HAP-1 (cell line): Measurements from ENCODE around the gene SLC9A3.
"Not testable (repeated sequence)": the region's sequence is repeated elsewhere in the genome, so short reads cannot be mapped to it uniquely, and the experiment has no call there.

Source experiments
- DNase-seq, 2 experiments: peaks; one replicate each; pipeline ENCODE4 v3.0.0-alpha.2; 2016 to 2020; ENCODE audit warnings: low spot score in 2 of 2
- H3K27me3 ChIP-seq: fragments of 250-450 bp; sonication (Bioruptor Pico); 2 replicates; pipeline ENCODE4 v1.5.1; 2020; ENCODE audit warnings: low read depth, mild to moderate bottlenecking, moderate library complexity
- H3K36me3 ChIP-seq: fragments of 250-450 bp; sonication (Bioruptor Pico); replicated peaks from 2 replicates; pipeline ENCODE4 v1.5.1; 2020; ENCODE audit warnings: mild to moderate bottlenecking
- H3K4me1 ChIP-seq: fragments of 250-450 bp; sonication (Bioruptor Pico); 2 replicates; pipeline ENCODE4 v1.5.1; 2020; ENCODE audit warnings: mild to moderate bottlenecking
- H3K4me3 ChIP-seq: fragments of 250-450 bp; sonication (Bioruptor Pico); 2 replicates; pipeline ENCODE4 v1.5.1; 2020; ENCODE audit warnings: mild to moderate bottlenecking, moderate library complexity
- H3K9me3 ChIP-seq: fragments of 250-450 bp; sonication (Bioruptor Pico); 2 replicates; pipeline ENCODE4 v1.5.1; 2020; ENCODE audit warnings: mild to moderate bottlenecking, moderate library complexity
- in situ Hi-C: fragments of 300-500 bp; cut with MboI; formaldehyde crosslinking; loops from 3 replicates; pipeline ENCODE4 v1.14.3; 2020; ENCODE audit warnings: low sequenced_read_pairs, inconsistent platforms, mixed read lengths

SLC9A3 gene

GRCh38 chr5:494667-495255 is 29.5 kb downstream of the SLC9A3 start:
- DNase-seq: no peak
- H3K4me1 ChIP-seq: no peaks in the 10 kb centered on the region
- H3K9me3 ChIP-seq: no peaks in the 10 kb centered on the region
- H3K36me3 ChIP-seq: no peaks in the 10 kb centered on the region
- no peaks in the 10 kb centered on the region for H3K27me3 ChIP-seq
- H3K4me3 ChIP-seq: no peak overlapping the region
- in situ Hi-C loops: no loop called here

DNA sequence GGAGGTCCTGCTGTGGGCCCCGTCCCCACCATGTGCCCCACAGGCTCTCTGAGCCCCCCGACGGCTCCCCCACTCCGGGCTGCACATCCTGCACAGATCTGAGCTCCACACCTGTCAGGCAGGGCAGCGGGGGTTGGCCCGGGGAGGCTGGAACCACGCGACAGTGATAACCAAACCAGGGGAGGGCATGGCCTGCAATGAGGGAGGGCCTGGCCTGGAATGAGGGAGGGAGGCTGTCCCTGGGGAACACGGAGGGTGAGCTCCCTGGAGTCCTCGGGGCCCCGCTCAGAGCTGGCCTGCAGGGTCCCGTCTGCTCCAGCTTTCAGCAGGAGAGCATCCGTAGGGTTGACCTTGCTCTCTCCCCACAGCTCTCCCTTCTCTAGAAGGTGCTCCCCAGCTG is 30.5 kb downstream of the SLC9A3 start:
- no peak for DNase-seq
- H3K4me1 ChIP-seq: no peaks in the 10 kb centered on the region
- no peaks in the 10 kb centered on the region for H3K9me3 ChIP-seq
- no peaks in the 10 kb centered on the region for H3K36me3 ChIP-seq
- no peak overlapping the region for H3K4me3 ChIP-seq
- H3K27me3 ChIP-seq: no peaks in the 10 kb centered on the region
- in situ Hi-C loops: no loop called here

DNA sequence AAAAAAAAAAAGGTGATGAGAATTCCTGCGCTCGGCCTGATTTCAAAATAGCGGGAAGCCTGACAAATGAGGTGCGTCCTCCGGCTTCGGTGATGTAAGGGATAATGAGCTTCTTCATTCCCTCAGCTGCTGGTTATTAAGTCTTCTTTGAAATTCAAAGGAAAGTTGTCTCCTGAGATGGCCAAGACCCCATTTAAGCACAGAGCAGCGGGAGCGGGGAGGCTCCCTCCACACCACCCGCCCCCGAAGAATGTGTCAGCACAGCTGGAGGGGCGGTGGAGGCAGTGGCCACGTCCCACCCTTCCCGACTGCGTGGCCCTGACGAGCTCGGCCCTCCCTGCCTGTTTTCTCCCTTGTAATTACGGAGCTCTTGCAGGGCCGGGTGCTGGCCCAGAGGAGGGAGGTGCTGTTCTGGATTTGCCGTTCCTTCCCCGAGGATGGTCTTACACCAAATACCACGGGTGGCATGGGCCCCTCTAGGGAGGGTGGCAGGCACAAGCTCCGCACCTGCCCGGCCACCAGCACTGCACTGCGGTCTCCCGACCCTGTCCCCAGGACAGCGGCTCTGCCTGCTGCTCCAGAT is 31.0 kb downstream of the SLC9A3 start:
- Histone ChIP-seq H3K9me3 (no peaks in the 10 kb centered on the region), H3K4me1 (no peaks in the 10 kb centered on the region), H3K4me3 (no peak overlapping the region), H3K36me3 (no peaks in the 10 kb centered on the region), H3K27me3 (no peaks in the 10 kb centered on the region)
- in situ Hi-C loops: no loop called here
- no peak for DNase-seq

DNA sequence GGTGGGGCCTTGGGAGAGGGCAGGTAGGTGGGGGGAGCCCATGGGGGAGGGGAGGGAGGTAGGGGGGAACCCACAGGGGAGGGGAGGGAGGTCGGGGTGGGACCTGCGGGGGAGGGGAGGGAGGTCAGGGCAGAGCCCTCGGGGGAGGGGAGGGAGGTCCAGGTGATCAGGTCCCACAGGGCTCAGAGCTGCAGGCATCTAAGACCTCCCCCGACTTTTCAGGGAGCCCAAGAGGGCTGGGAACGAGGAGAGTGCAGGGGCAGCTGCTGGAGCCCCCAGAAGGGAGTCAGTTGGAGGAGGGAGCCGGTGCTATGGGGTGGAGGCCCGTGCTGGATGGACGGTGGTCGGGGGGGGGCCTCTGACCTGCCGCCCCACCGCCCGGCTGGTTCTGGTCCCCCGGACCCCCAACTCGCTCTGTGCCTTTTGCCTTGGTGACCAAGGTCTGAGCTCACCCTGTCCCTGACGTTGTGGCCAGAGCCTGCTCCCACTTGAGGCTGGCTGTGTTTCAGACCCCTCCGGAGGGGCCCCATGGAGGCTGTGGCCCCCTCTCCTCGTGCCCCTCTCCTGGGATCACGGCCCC is 31.8 kb downstream of the SLC9A3 start:
- H3K36me3 ChIP-seq: no peaks in the 10 kb centered on the region
- no peaks in the 10 kb centered on the region for H3K27me3 ChIP-seq
- DNase-seq: no peak
- H3K9me3 ChIP-seq: no peaks in the 10 kb centered on the region
- in situ Hi-C loops: no loop called here
- H3K4me1 ChIP-seq: no peaks in the 10 kb centered on the region
- H3K4me3 ChIP-seq: no peak overlapping the region

DNA sequence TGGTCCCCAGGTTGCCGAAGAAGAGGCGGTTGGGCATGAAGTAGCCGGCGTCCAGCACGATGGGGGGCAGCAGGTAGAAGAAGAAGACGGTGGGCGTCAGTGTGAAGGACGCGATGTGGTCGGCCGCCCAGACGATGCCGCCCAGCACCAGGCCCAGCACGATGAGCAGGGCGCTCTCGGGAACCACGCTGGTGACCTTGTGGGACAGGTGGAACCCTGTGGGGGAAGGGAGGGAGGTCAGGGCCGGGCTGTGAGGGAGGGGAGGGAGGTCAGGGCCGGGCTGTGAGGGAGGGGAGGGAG is 32.4 kb downstream of the SLC9A3 start:
- no peaks in the 10 kb centered on the region for H3K4me1 ChIP-seq
- in situ Hi-C loops: no loop called here
- no peaks in the 10 kb centered on the region for H3K9me3 ChIP-seq
- H3K27me3 ChIP-seq: no peaks in the 10 kb centered on the region
- DNase-seq: no peak
- H3K36me3 ChIP-seq: no peaks in the 10 kb centered on the region
- H3K4me3 ChIP-seq: no peak overlapping the region

DNA sequence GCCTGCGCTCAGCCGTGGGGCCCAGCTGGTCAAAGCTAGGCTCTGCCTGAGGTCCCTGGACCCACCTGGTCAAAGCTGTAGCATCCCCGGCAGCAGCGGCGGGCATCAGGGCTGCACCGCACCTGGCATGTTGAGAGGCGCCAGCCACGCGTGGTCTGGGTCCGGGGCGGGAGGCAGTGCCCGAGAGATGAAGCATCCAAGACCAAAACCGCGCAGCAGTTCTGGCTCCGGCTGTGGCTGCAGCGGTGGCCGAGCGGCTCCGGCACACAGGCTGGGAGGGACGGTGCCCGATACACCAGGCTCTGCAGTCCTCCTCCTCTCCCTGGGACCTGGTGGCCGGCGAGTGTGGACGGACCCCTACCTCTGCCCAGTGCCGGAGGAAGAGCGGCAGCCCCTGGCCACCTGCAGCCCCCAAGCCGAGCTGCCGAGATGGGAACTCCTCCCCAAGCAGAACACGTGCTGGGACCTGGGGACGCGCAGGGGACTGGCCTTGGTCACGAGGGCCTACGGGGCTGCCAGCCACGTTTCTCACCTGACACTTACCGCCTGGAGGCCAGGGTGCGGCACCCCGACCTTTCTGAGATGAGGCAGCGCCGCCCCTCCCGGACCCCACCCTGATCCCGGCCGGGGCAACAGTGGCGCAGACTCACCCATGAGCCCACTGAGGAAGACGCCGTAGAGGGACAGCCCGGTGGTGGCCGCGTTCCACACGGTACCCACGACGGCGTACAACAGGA is 33.0 kb downstream of the SLC9A3 start:
- no peaks in the 10 kb centered on the region for H3K9me3 ChIP-seq
- no peaks in the 10 kb centered on the region for H3K27me3 ChIP-seq
- in situ Hi-C loops: no loop called here
- DNase-seq: no peak
- H3K4me3 ChIP-seq: no peak overlapping the region
- H3K4me1 ChIP-seq: no peaks in the 10 kb centered on the region
- H3K36me3 ChIP-seq: no peaks in the 10 kb centered on the region

DNA sequence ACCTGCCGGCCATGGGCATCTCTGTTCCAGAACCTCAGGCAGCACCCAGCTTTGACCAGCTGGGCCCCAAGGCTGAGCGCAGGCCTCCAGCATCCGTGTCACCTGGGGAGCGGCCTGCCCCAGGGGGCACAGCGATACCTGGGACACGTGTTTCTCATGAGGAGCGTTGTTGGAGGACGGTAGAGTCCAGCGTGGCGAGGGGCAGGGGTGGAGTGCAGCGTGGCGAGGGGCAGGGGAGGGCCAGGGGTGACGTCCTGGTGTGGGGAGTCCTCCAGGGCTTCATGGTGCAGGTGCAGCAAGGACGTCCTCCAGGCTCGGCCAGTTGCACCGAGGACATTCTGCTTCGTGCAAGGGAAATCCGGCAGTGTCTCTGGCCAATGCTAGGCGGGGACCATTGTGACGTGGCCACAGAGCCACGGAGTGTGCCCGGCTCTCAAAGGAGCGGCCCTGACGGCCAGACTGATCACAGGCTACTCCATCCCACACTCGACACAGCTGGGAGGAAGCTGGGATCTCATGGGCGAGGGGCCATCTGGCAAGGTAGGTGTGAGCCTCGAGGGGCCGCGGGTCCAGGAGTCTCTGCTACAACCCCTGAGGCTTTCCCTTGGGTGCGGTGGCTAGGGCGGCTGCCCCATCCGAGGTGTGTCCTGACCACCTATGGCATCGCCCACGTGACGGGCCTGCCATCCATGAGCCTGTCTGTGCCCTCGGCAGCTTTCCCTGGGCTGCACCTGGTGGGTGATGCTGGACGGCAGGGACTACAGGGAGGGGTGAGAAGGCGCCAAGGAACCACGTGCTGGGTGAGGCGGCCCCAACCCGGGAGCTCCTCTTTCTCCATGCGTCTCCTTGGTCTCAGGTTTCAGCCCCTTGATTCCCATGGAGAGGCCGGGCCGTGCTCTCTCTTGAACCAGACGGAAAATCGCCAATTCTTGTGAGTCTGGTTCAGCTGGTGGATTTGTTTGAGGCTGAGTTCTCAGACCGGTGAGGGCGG is 33.8 kb downstream of the SLC9A3 start:
- in situ Hi-C loops: no loop called here
- no peaks in the 10 kb centered on the region for H3K27me3 ChIP-seq

GRCh38 chr5:489689-490080 is 34.6 kb downstream of the SLC9A3 start:
- in situ Hi-C loops: no loop called here
- DNase-seq: no peak
- no peaks in the 10 kb centered on the region for H3K27me3 ChIP-seq

More for the DNA sequence above, 33.8 kb downstream of the SLC9A3 start:
- Histone ChIP-seq H3K4me3 (no peak overlapping the region), H3K4me1 (no peaks in the 10 kb centered on the region), H3K9me3 (no peaks in the 10 kb centered on the region), H3K36me3 (no peaks in the 10 kb centered on the region)
- no peak for DNase-seq

DNA sequence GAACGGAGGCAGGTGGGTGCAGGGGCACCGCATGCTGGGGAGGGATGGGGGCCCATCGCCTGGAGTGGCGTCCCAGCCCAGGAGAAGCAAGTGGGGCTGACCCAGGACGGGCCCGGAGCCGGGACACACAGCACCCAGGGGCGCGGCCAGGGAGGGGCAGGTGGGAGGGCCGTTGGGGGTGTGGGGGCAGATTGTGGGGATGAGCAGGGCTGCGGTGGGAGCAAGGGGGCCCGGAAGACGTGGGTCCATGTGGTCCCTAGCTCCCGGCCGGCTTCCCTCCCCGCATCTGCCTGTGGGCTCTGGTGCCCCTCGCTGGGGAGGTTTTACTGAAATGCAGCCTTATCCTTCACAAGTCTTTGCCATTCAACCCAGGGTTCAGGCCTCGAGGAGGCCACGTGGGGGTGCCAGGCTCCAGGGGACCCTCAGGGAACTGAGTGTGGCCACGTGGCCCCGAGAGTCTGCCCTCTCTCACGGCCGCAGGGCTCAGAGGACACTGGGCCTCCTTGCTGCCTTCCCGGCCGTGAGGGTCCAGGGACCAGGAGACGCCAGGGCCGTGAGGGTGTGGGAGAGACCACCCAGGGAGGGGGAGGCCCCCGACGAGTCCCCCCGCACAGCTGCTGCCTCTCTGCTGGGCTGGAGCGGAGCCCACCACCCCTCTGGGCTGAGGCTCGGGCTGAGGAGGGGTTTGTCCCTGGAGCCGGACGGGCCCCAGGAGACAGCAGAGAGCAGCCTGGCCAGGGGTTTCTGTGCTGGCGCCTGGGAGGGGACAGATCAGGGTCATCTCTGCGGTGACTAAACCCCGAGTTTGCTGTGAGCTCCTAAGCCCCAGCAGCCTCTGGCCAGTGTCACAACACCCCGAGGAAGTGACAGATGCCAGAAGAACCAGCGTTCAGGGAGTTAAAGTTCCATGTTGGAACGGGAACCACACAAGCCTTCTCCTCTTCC is 35.2 kb downstream of the SLC9A3 start:
- no peak for DNase-seq
- H3K27me3 ChIP-seq: no peaks in the 10 kb centered on the region
- in situ Hi-C loops: no loop called here
- H3K36me3 ChIP-seq: no peaks in the 10 kb centered on the region
- H3K9me3 ChIP-seq: no peaks in the 10 kb centered on the region
- no peak overlapping the region for H3K4me3 ChIP-seq
- H3K4me1 ChIP-seq: no peaks in the 10 kb centered on the region

More at GRCh38 chr5:489689-490080, 34.6 kb downstream of the SLC9A3 start:
- Histone ChIP-seq H3K4me1 (no peaks in the 10 kb centered on the region), H3K36me3 (no peaks in the 10 kb centered on the region), H3K9me3 (no peaks in the 10 kb centered on the region), H3K4me3 (no peak overlapping the region)

- in situ Hi-C loops: no loop called here
Observed at GRCh38 chr5:488241-488640, 36.0 kb downstream of the SLC9A3 start.

GRCh38 chr5:486597-486996 is 37.7 kb downstream of the SLC9A3 start:
- H3K36me3 ChIP-seq, DNase-seq, H3K4me3 ChIP-seq, H3K27me3 ChIP-seq, in situ Hi-C loops, H3K4me1 ChIP-seq, H3K9me3 ChIP-seq: not testable (repeated sequence)

More at GRCh38 chr5:488241-488640, 36.0 kb downstream of the SLC9A3 start:
- Histone ChIP-seq H3K9me3 (no peaks in the 10 kb centered on the region), H3K4me3 (no peak overlapping the region), H3K36me3 (no peaks in the 10 kb centered on the region), H3K27me3 (no peaks in the 10 kb centered on the region), H3K4me1 (no peaks in the 10 kb centered on the region)
- no peak for DNase-seq

- no peak overlapping the region for H3K4me3 ChIP-seq
- H3K27me3 ChIP-seq: no peaks in the 10 kb centered on the region
- no peaks in the 10 kb centered on the region for H3K4me1 ChIP-seq
- no peak for DNase-seq
- in situ Hi-C loops: no loop called here
- no peaks in the 10 kb centered on the region for H3K9me3 ChIP-seq
- H3K36me3 ChIP-seq: no peaks in the 10 kb centered on the region
Observed at GRCh38 chr5:485946-486491, 38.2 kb downstream of the SLC9A3 start.
